Activated gamma-delta T cell treated with Interleukin-2 at 50 U/mL for 16 hours (primary cell): ENCODE data around the gene USO1.
"Not testable (repeated sequence)": the region's sequence is repeated elsewhere in the genome, so short reads cannot be mapped to it uniquely, and the experiment has no call there.

Experiments used
- DNase-seq: peaks from one replicate; pipeline ENCODE4 v3.0.0-alpha.2; 2020

The USO1 gene

DNA sequence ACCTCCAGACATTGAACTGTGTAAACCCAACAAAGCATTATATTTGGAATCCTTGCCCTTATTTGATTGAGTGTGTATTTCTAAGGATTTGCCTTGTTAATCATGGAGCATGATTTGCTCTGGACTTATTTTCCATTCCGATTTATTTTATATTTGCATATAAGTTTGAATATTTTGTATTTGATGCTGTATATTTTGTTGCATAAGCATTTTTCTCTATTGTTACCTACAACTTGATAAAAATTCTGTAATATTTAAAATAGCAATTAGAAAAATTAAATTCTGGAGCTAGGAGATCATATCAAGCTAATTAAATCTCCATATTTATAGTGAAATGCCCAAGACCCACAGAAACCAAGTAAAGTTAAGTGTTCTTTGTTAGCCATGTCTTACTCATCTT lies 47.2 kb downstream of the USO1 start:
- no peak for DNase-seq

- DNase-seq: no peak
These were observed 53.2 kb downstream of the USO1 start for GRCh38 chr4:75777589-75777988.

GRCh38 chr4:75779105-75779757 lies 54.9 kb downstream of the USO1 start:
- DNase-seq: no peak

DNA sequence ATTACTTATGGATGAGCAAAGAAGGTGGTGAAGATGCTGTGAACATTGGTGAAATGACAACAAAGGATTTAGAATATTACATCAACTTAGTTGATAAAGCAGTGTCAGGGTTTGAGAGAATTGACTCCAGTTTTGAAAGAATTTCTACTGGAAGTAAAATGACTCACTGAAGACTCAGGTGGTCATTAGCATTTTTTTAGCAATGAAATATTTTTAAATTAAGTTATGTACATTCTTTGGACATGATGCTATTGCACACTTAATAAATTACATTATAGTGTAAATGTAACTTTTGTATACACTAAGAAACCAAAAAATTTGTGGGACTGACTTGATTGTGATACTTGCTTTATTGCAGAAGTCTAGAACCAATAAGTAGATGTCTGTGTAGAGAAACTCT lies 56.9 kb downstream of the USO1 start:
- no peak for DNase-seq

DNA sequence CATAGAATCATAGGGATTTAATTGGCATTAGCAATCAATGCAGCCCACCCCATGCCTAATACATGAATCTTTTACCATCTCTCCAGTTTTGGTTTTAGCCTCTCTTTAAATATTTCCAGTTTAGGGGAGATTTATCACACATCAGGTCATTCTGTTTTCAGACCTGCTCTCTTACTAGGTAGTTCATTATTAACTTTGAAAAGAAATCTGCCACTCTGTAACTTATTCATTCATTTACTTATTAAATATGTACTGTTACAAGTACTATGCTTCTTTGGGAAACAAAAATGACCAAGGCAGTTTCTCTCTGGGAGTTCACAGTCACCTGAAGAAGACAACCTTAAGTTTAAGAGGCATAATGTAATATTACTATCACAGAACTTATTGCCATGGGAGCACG lies 62.1 kb downstream of the USO1 start:
- DNase-seq: no peak

DNA sequence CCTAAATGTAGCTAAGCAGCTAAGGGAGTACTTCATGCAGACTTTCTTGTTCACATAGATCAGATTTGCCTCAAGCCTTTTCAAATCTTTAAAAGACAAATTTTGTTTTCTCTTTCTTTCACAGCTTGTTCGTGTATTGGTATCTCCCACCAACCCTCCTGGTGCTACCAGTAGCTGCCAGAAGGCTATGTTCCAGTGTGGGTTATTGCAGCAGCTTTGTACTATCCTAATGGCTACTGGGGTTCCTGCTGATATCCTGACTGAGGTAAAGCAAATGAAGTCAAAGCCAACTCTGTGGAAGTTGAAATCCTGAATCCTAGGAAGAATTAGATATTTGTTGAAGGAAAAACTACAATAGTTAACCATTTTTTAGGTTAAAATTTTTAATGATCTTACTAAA lies 62.6 kb downstream of the USO1 start:
- no peak for DNase-seq

DNA sequence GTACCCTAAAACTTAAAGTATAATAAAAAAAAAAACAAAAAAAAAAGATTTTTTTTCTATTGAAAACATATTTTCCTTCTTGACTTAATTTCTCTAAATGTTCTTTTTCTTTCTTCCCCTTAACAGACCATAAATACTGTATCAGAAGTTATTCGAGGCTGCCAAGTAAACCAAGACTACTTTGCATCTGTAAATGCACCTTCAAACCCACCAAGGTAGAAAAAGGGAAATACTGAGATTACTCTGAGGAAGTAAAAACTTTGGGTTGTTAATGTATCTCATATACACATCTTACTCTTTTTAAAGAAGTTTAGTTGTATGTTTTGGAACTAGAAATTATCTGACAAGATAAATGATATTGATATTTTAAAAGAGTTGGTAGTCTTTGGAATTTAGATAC lies 65.6 kb downstream of the USO1 start:
- DNase-seq: no peak

GRCh38 chr4:75800972-75801371 lies 76.6 kb downstream of the USO1 start:
- DNase-seq: no peak

DNA sequence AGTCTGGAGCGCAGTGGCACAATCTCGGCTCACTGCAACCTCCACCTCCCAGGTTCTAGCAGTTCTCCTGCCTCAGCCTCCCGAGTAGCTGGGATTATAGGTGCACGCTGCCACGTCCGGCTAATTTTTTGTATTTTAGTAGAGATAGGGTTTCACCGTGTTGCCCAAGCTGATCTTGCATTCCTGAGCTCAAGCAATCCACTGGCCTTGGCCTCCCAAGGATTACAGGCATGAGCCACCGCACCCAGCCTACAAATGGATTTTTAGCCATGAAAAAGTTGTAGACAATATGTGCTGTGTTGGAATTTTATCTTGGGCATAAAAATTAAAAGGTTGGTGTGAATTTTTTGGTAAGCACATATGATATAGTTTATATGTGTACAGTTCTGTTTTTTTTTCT lies 81.7 kb downstream of the USO1 start:
- DNase-seq: not testable (repeated sequence)

GRCh38 chr4:75817901-75818300 lies 93.5 kb downstream of the USO1 start:
- DNase-seq: no peak

GRCh38 chr4:75819121-75819520 lies 94.7 kb downstream of the USO1 start:
- no peak for DNase-seq

DNA sequence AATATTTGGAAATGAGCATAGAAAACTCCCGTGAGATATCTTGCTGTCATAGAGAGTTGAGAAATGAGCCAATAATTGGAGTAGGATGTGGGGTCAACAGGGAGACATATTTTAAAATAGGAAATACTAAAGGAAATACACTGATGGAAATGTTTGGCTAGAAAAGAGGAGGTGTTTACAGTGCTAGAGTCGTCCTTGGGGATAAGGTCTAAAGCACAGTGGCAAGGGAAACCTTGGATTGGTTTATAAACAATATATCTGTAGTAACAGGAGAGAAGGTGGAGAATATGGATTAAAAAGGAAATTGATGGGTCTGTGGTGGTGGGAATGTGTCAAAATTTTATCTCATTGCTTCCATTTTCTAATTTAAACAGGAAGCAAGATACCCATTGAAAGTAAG lies 95.8 kb downstream of the USO1 start:
- no peak for DNase-seq

- DNase-seq: no peak
These were observed 96.3 kb downstream of the USO1 start for GRCh38 chr4:75820676-75821075.

- no peak for DNase-seq
These were observed 96.8 kb downstream of the USO1 start for GRCh38 chr4:75821216-75821615.

DNA sequence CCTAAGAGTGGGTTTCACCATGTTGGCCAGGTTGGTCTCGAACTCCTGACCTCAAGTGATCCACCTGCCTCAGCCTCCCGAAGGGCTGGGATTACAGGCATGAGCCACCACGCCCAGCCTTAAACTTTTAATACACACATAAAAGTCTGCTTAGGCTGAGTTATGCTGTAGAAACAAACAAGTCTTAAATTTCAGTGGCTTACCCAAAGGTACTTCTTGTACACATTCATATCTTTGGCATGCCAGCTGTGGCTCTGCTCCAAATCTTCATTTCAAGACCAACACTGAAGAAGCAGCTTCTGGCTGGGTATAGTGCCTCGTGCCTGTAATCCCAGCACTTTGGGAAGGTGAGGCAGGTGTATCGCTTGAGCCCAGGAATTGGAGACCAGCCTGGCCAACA lies 97.6 kb downstream of the USO1 start:
- DNase-seq: no peak

DNA sequence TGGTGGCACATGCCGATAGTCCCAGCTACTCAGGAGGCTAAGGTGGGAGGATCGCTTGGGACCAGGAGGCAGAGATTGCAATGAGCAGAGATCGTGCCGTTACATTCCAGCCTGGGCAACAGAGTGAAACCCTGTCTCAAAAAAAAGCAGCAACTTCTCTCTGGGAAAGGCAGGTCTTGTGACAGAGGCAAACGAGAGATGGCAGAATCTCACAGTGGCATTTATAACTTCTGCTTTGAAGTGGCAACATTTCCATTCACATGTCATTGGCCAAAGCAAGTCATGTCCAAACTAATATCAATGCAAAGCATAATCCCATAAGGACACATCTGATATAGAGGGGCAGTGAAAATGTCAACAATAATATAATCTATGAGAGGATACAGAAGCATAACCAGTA lies 98.0 kb downstream of the USO1 start:
- DNase-seq: no peak

DNA sequence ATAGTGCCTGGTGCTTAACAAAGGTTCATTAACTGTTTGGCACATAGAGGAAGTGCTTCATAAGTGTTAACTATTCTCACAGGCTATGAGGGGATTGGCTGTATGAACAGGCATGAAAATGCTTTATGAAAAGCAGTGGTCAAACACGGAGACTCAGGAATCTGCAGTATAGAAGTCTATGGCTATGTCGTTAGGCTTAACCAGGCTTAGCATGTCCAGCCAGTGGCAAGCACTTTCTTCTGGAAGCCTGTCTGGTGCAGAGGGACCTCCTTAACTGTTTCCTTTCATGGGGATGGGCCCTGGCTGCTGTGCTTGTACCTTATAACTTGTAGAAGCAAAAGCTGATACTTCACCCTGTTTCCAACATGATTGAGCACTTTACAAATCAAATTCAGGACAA lies 99.4 kb downstream of the USO1 start:
- DNase-seq: no peak

DNA sequence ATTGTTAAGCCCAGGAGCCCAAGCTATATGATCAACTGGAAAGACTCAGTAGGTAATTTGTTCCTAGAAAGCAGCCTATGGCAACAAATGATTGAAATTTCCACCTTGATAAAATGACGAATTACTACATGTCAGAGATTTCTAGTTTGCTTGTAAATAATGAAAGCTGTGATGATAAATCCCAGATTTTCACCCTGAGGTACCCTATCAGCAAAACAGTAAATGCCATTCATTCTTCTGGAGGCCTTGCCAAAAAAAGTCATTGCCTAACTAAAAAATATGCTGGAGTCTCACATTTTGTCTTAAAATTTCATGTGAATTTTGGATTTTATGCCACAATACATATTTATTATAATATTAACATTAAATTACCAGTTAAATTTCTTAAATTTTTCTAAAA lies 106.5 kb downstream of the USO1 start:
- DNase-seq: no peak

DNA sequence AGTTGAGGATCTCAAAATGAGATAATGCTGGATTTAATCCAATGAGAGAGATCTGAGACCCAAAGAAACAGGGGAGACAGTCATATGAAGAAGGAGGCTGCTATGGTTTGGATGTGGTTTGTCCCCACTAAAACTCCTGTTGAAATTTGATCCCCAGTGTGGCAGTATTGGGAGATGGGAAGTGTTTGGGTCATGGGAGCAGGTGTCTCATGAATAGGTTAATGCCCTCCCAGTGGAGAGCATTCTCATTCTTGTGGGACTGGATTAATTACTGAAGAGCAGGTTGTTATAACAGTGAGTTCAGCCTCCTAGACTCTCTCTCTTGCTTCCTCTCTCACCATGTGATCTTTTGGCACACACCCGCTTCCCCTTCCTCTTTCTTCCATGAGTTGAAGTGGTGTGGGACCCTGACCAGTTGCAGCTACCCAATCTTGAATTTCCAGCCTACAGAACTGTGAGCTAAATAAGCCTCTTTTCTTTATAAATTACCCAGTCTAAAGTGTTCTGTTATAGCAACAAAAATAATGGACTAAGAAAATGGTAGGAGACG lies 107.6 kb downstream of the USO1 start:
- DNase-seq: no peak

GRCh38 chr4:75834095-75834771 lies 109.9 kb downstream of the USO1 start:
- DNase-seq: no peak

DNA sequence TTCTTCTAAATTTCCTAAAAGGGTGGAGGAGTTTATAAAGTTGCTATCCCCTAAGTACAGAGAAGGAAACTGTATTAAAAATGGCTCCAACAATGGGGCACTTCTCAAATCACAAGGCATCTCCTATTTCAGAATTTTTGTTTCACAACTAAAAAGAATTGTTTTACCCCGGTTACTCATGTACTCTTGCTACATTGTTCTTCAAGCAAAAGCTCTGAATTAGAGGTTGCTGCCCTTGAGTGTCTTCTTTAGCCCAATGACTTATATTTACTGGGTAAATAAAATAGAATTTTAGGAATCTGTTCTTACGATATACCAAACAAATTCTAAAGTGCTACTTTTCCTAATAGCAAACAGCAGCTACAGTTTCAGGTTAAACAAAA lies 110.4 kb downstream of the USO1 start:
- DNase-seq: no peak

DNA sequence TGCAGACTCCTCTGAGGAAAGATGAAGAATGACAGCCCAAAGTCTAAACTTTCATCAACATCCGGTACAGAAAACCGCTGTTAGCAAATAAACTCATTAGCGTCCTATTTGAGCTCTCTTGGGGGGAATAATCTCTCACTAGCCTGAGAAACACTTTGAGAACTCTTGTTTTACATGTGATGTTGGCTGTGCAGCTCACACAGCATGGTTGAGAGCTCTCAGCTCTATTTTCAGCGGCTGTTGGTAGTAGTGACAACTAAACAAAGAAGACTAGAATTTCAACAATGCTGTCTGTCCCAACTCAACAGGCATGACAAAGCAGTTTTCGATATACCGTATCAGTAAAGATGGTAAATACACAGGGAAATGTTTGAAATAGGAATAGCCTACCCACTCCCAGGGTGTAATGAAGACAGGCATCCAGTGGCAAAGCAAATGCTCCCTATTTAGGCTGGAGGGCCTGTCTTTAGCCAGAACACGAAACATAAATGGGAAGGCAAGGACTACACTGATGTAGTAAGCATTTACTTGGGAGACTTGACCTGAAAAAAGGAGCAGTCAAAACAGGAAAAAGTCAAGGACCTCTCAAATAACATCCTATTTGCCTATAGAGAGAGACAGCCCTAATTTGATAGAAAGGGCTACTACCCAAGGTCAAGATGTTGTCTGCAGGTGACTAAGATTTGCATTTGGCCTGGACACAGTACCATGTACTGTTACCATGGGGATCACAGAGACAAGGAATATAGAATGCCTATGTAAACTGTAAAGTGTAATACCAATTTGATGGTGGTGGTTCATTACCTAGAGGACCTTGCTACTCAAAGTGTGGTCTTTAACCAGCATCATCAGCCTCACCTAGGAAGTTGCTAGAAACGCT lies 117.5 kb downstream of the USO1 start:
- no peak for DNase-seq

DNA sequence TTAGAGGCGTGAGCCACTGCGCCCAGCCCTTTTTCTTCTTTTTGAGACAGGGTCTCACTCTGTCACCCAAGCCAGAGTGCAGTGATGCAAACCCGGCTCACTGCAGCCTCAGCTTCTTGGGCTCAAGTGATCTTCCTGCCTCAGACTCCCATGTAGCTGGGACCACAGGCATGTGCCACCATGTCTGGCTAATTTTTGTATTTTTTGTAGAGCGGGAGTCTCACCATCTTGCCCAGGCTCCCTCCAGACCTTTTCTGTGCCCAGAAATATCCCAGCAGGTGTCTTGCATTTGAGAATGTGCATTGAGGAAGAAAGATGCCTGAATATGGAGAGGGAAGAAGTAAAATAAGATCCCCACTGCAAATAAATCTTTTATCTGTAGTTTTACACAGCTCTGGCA lies 119.2 kb downstream of the USO1 start:
- DNase-seq: no peak

- DNase-seq: no peak
These were observed 119.8 kb downstream of the USO1 start for GRCh38 chr4:75844151-75844662.
